Endothelial cell of umbilical vein (primary cell): ENCODE results near the gene ACP1. TPM values are rescaled to one million over a fixed set of nuclear protein-coding genes. Genes with fewer than 3 reads are reported as not detected.

ENCODE experiments used
- BruUV-seq: library from RNA; stranded (reverse); fragments of 400-500 nt; replicated peaks from 2 replicates; lab custom pipeline; 2021; lab: Mats Ljungman, UMichigan
- CTCF ChIA-PET: fragments of 300-600, 350-600 bp; sonication (Branson Sonifier 250); formaldehyde crosslinking; loops from one replicate; lab custom pipeline; 2021; ENCODE audit warnings: antibody characterized with exemption, inconsistent platforms; lab: Charles Lee
- POLR2A ChIA-PET: fragments of 300-600, 350-600 bp; sonication (Branson Sonifier 250); formaldehyde crosslinking; loops from one replicate; lab custom pipeline; 2021; ENCODE audit warnings: antibody characterized with exemption, inconsistent platforms; lab: Charles Lee
- DNase-seq: peaks from one replicate; pipeline ENCODE4 v3.0.0-alpha.2; 2011; ENCODE audit warnings: low read depth, low spot score
- FAIRE-seq: peaks from 2 replicates; lab custom pipeline; 2011; peaks lifted over from hg19 to GRCh38; lab: Jason Lieb, UNC
- H2AFZ ChIP-seq: 2 replicates; pipeline ENCODE4 v1.6.0; 2012; ENCODE audit warnings: low read depth, low read length, control low read depth, inconsistent platforms
- H3K27ac ChIP-seq: 2 replicates; pipeline ENCODE4 v1.5.1; 2011; ENCODE audit warnings: low read depth, mild to moderate bottlenecking, control low read depth, low read length, moderate library complexity; ENCODE audit not compliant: insufficient read depth
- H3K27me3 ChIP-seq, 2 experiments: 2 replicates each; pipeline versions ENCODE4 v1.6.0 to v1.6.1; 2011; ENCODE audit warnings: low read length in 2 of 2, mixed read lengths in 1 of 2; ENCODE audit not compliant: control insufficient read depth in 2 of 2, insufficient read depth in 2 of 2
- H3K36me3 ChIP-seq, 2 experiments: 2 replicates in 1 of 2; 3 replicates in 1 of 2; pipeline ENCODE4 v1.5.1; 2011; ENCODE audit warnings: low read length in 2 of 2, mild to moderate bottlenecking in 1 of 2, moderate library complexity in 1 of 2; ENCODE audit not compliant: control insufficient read depth in 2 of 2, insufficient read depth in 2 of 2; ENCODE audit errors: extremely low read depth in 1 of 2
- H3K4me1 ChIP-seq: 3 replicates; pipeline ENCODE4 v1.5.1; 2011; ENCODE audit warnings: mild to moderate bottlenecking, low read length; ENCODE audit not compliant: control insufficient read depth, insufficient read depth; ENCODE audit errors: extremely low read depth
- H3K4me2 ChIP-seq: 2 replicates; pipeline ENCODE4 v1.6.1; 2011; ENCODE audit warnings: low read length, control low read depth, mixed read lengths; ENCODE audit not compliant: insufficient read depth
- H3K4me3 ChIP-seq, 3 experiments: fragments of 200-600 bp in 1 of 3; sonication (generic), shearing (Covaris generic) in 1 of 3; replicated peaks in 1 of 3; 2 replicates each; pipeline ENCODE4 v1.5.1; 2011 to 2016; ENCODE audit warnings: control low read depth in 3 of 3, low read length in 3 of 3, mild to moderate bottlenecking in 2 of 3, inconsistent platforms in 1 of 3, low read depth in 1 of 3, moderate library complexity in 1 of 3; ENCODE audit not compliant: insufficient read depth in 1 of 3
- H3K79me2 ChIP-seq: 2 replicates; pipeline ENCODE4 v1.6.0; 2012; ENCODE audit warnings: low read length, inconsistent platforms; ENCODE audit not compliant: control insufficient read depth, insufficient read depth
- H3K9ac ChIP-seq: replicated peaks from 2 replicates; pipeline ENCODE3; 2011; ENCODE audit warnings: low read length, control low read depth; ENCODE audit not compliant: insufficient read depth; ENCODE audit errors: extremely low read depth
- H3K9me1 ChIP-seq: replicated peaks from 3 replicates; pipeline ENCODE4 v1.6.0; 2011; ENCODE audit warnings: mild to moderate bottlenecking, low read length; ENCODE audit not compliant: control insufficient read depth, insufficient read depth; ENCODE audit errors: extremely low read depth
- H3K9me3 ChIP-seq: replicated peaks from 2 replicates; pipeline ENCODE4 v1.5.1; 2012; ENCODE audit warnings: low read length, inconsistent platforms; ENCODE audit not compliant: control insufficient read depth, insufficient read depth
- H4K20me1 ChIP-seq: replicated peaks from 2 replicates; pipeline ENCODE3; 2011; ENCODE audit warnings: mild to moderate bottlenecking, low read length; ENCODE audit not compliant: control insufficient read depth, insufficient read depth; ENCODE audit errors: extremely low read depth
- CTCF ChIP-seq, 2 donors: IDR thresholded peaks; 1 replicate in 1 of 2; 2 replicates in 1 of 2; pipeline ENCODE4 v1.5.1; 2011; ENCODE audit warnings: low read length in 2 of 2, mild to moderate bottlenecking in 2 of 2, moderate library complexity in 2 of 2, control low read depth in 1 of 2, inconsistent platforms in 1 of 2, low read depth in 1 of 2; ENCODE audit not compliant: insufficient read depth in 1 of 2; ENCODE audit errors: extremely low read depth in 1 of 2
- EZH2 ChIP-seq: IDR thresholded peaks from 2 replicates; pipeline ENCODE4 v1.6.1; 2012; ENCODE audit warnings: borderline replicate concordance, low read depth, mild to moderate bottlenecking, moderate library complexity, low read length, inconsistent platforms; ENCODE audit not compliant: severe bottlenecking
- FOS ChIP-seq: IDR thresholded peaks from 2 replicates; pipeline ENCODE4 v1.6.1; 2011; ENCODE audit warnings: mild to moderate bottlenecking, low read length, moderate library complexity, borderline replicate concordance; ENCODE audit not compliant: insufficient read depth
- GATA2 ChIP-seq: IDR thresholded peaks from 2 replicates; pipeline ENCODE4 v1.7.0; 2011; ENCODE audit warnings: low read depth, mild to moderate bottlenecking, moderate library complexity, mixed read lengths, low read length; ENCODE audit not compliant: insufficient read length, insufficient read depth
- JUN ChIP-seq: IDR thresholded peaks from 2 replicates; pipeline ENCODE4 v1.6.1; 2011; ENCODE audit warnings: borderline replicate concordance, low read depth; ENCODE audit not compliant: insufficient read length, insufficient read depth
- MYC ChIP-seq: IDR thresholded peaks from one replicate; pipeline ENCODE4 v1.6.1; 2011; ENCODE audit warnings: mild to moderate bottlenecking, low read depth, low read length
- POLR2A ChIP-seq: IDR thresholded peaks from 2 replicates; pipeline ENCODE4 v1.6.1; 2012; ENCODE audit warnings: low read depth, mild to moderate bottlenecking, control low read depth, low read length
- POLR2AphosphoS5 ChIP-seq: IDR thresholded peaks from 2 replicates; pipeline ENCODE4 v1.6.1; 2012; ENCODE audit warnings: low read depth, mild to moderate bottlenecking, control low read depth, low read length, moderate library complexity; ENCODE audit not compliant: insufficient read depth
- dilution Hi-C: fragments of 300-500 bp; cut with MboI; formaldehyde crosslinking; loops from one replicate; pipeline ENCODE4 v1.15.0; 2019; ENCODE audit warnings: low sequenced_read_pairs; ENCODE audit not compliant: extremely low pct_ligation_motif_present
- intact Hi-C: fragments of 100-400 bp; cut with micrococcal nuclease; formaldehyde crosslinking; loops from one replicate; pipeline ENCODE4 v1.10.0; 2022
- polyA plus RNA-seq, 4 experiments: library from polyadenylated mRNA; depleted of rRNA in 3 of 4; stranded (reverse) in 3 of 4; unstranded in 1 of 4; fragments of >200 nt; gene quantifications; 2 replicates each; pipeline versions ENCODE4 v1.2.1 to v1.2.3, GENCODE V29; 2011 to 2012; ENCODE audit warnings: missing spikeins in 1 of 4
- total RNA-seq: library from RNA; stranded (reverse); gene quantifications from 2 replicates; pipeline ENCODE4 v1.2.3, GENCODE V29; 2021
- TF ChIP-seq, protein P1 (sequence below): IDR thresholded peaks from 2 replicates; pipeline ENCODE4 v1.6.1; 2011; ENCODE audit not compliant: insufficient read depth, insufficient read length

Gene ACP1
- total and polyA plus RNA-seq, 2 donors (not counting 3 experiments of a cell fraction or from before 2014, with no cell fraction given), result 63.4 to 80.2 TPM

- H3K9me3 ChIP-seq, result no peaks in the 10 kb centered on the region
- no peaks in the 10 kb centered on the region for H3K9me1 ChIP-seq
- no peaks in the 10 kb centered on the region for H4K20me1 ChIP-seq
- POLR2A ChIA-PET, result no interaction called here
- no peak for TF ChIP-seq GATA2
- no peak for TF ChIP-seq FOS
- no peak for TF ChIP-seq JUN
- TF ChIP-seq, protein P1, sequence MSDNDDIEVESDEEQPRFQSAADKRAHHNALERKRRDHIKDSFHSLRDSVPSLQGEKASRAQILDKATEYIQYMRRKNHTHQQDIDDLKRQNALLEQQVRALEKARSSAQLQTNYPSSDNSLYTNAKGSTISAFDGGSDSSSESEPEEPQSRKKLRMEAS, result no peak
- no peak for TF ChIP-seq POLR2AphosphoS5
- no peak for TF ChIP-seq EZH2
- TF ChIP-seq CTCF (IDR thresholded peaks at IDR 0.05; ENCODE audit: extremely low read depth in 1 of 2, insufficient read depth in 1 of 2, low read depth in 1 of 2, low read length in 2 of 2), result no peak
- TF ChIP-seq MYC, result no peak
- no peak for TF ChIP-seq POLR2A
- no peak overlapping the region for H3K4me3 ChIP-seq
- CTCF ChIA-PET, result interaction anchor here (1.3 kb wide), 1 partner anchor 13 kb away, joined by 3 read pairs; no protein-coding TSS in a partner anchor
- BruUV-seq, result no TSS peak
- no peak overlapping the region for H3K9ac ChIP-seq
- intact Hi-C loops, result no loop called here
- H3K27me3 ChIP-seq, result no peaks in the 10 kb centered on the region
- no peaks in the 10 kb centered on the region for H3K4me1 ChIP-seq
- H3K36me3 ChIP-seq, result no peaks in the 10 kb centered on the region
- dilution Hi-C loops, result no loop called here
- H3K4me2 ChIP-seq, result no peak overlapping the region
- no peak overlapping the region for H3K27ac ChIP-seq
- FAIRE-seq (peak; percentile 21), DNase-seq (no peak)
- H3K79me2 ChIP-seq, result no peaks in the 10 kb centered on the region
- no peak overlapping the region for H2AFZ ChIP-seq
These were observed 11.5 kb upstream of the ACP1 start for GRCh38 chr2:253202-253638.
